ENCODE results near the gene CCR9.

- no peak for TF ChIP-seq CTCF (conservative IDR thresholded peaks at IDR 0.05; ENCODE audit: low read depth in 2 of 2)
- TF ChIP-seq EZH2 (IDR thresholded peaks at IDR 0.05; ENCODE audit: low read depth, unreplicated experiment): no peak
Observed at GRCh38 chr3:45878124-45878523, 8.2 kb upstream of the CCR9 start.

All from GM23338 (cell line).